ENCODE results near the gene ACER3. TPM values are rescaled to one million over a fixed set of nuclear protein-coding genes. Genes with fewer than 3 reads are reported as not detected.

Gene ACER3
- total RNA-seq, 4 donors from 2014 or later: 1.1 to 3.4 (median 2.6) TPM

DNA sequence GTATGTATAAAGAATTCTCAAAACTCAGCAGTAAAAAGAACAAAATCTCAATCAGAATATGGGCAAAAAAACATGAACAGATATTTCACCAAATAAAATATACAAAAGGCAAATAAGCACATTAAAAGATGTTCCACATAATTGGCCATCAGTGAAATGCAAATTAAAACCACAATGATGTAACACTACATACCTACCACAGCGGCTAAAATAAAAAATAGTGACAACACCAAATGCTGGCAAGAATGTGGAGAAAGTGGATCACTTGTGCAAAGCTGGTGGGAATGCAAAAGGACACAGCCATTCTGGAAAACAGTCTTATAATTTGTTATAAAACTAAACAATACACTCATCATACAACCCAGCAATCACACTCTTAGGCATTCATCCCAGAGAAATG, 38.3 kb upstream of the ACER3 start:
- intact Hi-C loops (cut with DNase I; ENCODE audit: low total_unique reads) (no loop called here), in situ Hi-C loops (cut with MboI; ENCODE audit: low sequenced_read_pairs in 4 of 4) (no loop called here)
- DNase-seq: no peak
- Histone ChIP-seq H3K4me3 (no peak overlapping the region), H3K27ac (peak overlapping the region in 1 of 4 donors; percentile 0), H3K9me3 (no peaks in the 10 kb centered on the region), H3K27me3 (no peaks in the 10 kb centered on the region), H3K36me3 (no peaks in the 10 kb centered on the region), H3K4me1 (no peaks in the 10 kb centered on the region)
- TF ChIP-seq POLR2A (IDR thresholded peaks at IDR 0.05): no peak
- TF ChIP-seq, protein P1, sequence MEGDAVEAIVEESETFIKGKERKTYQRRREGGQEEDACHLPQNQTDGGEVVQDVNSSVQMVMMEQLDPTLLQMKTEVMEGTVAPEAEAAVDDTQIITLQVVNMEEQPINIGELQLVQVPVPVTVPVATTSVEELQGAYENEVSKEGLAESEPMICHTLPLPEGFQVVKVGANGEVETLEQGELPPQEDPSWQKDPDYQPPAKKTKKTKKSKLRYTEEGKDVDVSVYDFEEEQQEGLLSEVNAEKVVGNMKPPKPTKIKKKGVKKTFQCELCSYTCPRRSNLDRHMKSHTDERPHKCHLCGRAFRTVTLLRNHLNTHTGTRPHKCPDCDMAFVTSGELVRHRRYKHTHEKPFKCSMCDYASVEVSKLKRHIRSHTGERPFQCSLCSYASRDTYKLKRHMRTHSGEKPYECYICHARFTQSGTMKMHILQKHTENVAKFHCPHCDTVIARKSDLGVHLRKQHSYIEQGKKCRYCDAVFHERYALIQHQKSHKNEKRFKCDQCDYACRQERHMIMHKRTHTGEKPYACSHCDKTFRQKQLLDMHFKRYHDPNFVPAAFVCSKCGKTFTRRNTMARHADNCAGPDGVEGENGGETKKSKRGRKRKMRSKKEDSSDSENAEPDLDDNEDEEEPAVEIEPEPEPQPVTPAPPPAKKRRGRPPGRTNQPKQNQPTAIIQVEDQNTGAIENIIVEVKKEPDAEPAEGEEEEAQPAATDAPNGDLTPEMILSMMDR (IDR thresholded peaks at IDR 0.05 in 4 of 5, conservative IDR thresholded peaks at IDR 0.05 in 1 of 5): no peak
- no peak for ATAC-seq

DNA sequence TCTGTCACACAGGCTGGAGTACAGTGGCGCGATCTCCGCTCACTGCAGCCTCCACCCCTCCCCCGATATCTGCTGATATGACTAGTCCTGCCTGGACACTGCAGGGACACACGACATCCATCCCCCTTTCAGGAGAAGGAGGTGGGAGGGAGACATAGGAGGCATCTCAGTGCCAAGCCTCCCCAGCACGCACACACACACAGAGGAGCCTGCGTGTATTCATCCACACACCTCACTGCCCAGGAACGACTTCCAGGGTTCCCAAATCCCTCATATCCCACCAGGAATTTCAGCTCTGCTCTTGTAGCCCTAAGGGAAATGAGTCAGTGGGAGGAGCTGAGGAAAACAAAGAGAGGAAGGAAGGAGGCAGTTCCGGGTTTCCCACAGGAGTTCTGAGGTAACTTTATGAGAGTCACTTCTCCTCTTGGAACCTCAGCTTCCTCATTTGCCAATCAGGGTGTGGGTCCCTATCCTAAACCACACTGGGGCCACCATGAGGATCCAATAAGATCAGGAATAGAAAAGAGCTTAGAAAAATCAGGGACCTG, 37.2 kb upstream of the ACER3 start:
- TF ChIP-seq POLR2A (IDR thresholded peaks at IDR 0.05): peak in 1 of 2 donors; percentile 22
- TF ChIP-seq, protein P1 (IDR thresholded peaks at IDR 0.05 in 4 of 5, conservative IDR thresholded peaks at IDR 0.05 in 1 of 5): no peak
- intact Hi-C loops (cut with DNase I; ENCODE audit: low total_unique reads) (no loop called here), in situ Hi-C loops (cut with MboI; ENCODE audit: low sequenced_read_pairs in 4 of 4) (no loop called here)
- ATAC-seq (peak; percentile 76 to 89), DNase-seq (no peak)
- Histone ChIP-seq H3K4me1 (no peaks in the 10 kb centered on the region), H3K36me3 (no peaks in the 10 kb centered on the region), H3K27me3 (no peaks in the 10 kb centered on the region), H3K27ac (peak overlapping the region; percentile 66 to 80 (median 76)), H3K9me3 (no peaks in the 10 kb centered on the region), H3K4me3 (peak overlapping the region in 2 of 4 donors; percentile 17 to 20)

DNA sequence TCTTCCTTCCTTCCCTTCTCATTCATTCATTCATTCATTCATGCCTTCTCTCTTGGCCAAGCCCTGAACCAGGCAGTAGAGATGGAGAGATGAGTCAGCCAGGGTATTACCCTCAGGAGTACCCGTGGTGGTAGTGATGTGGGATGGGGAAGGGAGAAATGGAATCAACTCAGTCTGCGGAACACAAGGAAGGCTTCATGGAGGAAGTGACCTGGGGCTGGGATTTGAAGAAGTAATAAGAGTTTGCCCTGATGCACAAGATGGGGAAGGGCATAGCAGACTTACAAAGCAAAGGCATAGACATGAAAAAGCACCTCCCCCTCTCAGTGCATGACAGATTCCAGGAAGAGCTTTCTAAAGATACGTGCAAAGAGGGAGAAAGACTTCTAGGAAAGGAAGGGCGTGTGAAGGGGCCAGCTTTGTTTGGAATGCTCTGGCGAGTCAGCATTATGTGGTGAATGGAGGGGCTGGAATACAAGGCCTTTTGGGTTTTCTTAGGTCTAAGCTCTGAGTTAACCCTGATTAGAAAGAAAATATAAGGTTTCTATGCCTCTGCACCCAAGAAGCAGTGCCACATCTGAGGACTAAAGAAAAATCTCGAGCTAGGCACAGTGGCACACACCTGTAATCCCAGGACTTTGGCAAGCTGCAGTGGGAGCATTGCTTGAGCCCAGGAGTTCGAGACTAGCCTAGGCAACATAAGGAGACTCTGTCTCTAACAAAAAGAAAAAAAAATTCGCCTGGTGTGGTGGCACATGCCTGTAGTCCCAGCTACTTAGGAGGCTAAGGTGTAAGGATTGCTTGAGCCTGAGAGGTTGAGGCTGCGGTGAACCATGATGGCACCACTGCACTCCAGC, 36.4 kb upstream of the ACER3 start:
- H3K36me3 ChIP-seq: no peaks in the 10 kb centered on the region
- no peaks in the 10 kb centered on the region for H3K4me1 ChIP-seq
- no peaks in the 10 kb centered on the region for H3K27me3 ChIP-seq
- ATAC-seq (peak; percentile 53 to 74), DNase-seq (no peak)
- no peak for TF ChIP-seq POLR2A (IDR thresholded peaks at IDR 0.05)
- TF ChIP-seq, protein P1 (IDR thresholded peaks at IDR 0.05 in 4 of 5, conservative IDR thresholded peaks at IDR 0.05 in 1 of 5): no peak
- no peaks in the 10 kb centered on the region for H3K9me3 ChIP-seq
- in situ Hi-C loops (cut with MboI; ENCODE audit: low sequenced_read_pairs in 4 of 4): no loop called here
- H3K27ac ChIP-seq: peak overlapping the region; percentile 66 to 80 (median 76)
- intact Hi-C loops (cut with DNase I; ENCODE audit: low total_unique reads): no loop called here
- no peak overlapping the region for H3K4me3 ChIP-seq

DNA sequence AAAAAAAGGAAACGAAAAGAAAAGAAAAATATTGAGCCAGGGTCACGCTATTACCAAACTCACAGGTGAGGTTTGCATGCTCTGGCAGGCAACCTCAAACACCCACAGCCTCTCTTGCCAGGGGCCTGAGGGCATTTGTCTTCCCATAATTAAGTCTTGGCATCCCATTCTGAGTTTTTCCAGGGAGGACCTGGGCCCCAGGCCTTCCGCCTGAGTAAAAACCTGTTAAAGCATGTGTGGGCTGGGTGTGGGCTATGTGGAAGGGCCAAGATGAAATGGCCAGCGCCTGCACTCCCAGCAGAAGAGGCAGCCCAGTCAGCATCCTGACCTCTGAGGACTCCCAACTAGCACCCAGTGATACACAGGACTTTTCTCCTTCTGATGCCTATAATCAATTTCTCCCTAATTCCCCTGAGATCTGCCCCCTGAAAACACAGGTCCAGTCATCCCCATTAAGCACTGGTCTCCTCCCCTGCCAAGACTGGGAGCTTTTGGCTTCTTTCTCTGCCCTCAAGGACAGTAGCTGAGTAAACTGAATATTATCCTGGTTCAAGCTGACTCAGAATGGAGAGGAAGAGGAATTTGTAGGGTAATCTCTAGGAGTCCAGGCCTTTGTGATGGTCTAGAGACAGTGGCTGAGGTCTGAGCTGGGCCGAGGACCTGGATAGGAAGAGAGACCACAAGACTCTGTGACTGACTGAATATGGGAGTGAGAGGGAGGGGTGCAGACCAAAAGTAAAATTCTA, 35.6 kb upstream of the ACER3 start:
- Histone ChIP-seq H3K9me3 (no peaks in the 10 kb centered on the region), H3K4me3 (no peak overlapping the region), H3K36me3 (no peaks in the 10 kb centered on the region), H3K4me1 (no peaks in the 10 kb centered on the region), H3K27me3 (no peaks in the 10 kb centered on the region), H3K27ac (peak overlapping the region in 3 of 4 donors; percentile 74 to 80 (median 78))
- no peak for DNase-seq
- TF ChIP-seq, protein P1 (IDR thresholded peaks at IDR 0.05 in 4 of 5, conservative IDR thresholded peaks at IDR 0.05 in 1 of 5): no peak
- no peak for TF ChIP-seq POLR2A (IDR thresholded peaks at IDR 0.05)
- ATAC-seq: no peak
- in situ Hi-C loops (cut with MboI; ENCODE audit: low sequenced_read_pairs in 4 of 4): no loop called here
- intact Hi-C loops (cut with DNase I; ENCODE audit: low total_unique reads): no loop called here
